Measurements from ENCODE around the gene ELP5. TPM values are rescaled to one million over a fixed set of nuclear protein-coding genes. Genes with fewer than 3 reads are reported as not detected.
A peak's percentile ranks its signal among the peaks of the same experiment; 100 is the strongest.

The ELP5 gene
- total RNA-seq, 1 experiment from 2014 or later: 20.3 TPM

DNA sequence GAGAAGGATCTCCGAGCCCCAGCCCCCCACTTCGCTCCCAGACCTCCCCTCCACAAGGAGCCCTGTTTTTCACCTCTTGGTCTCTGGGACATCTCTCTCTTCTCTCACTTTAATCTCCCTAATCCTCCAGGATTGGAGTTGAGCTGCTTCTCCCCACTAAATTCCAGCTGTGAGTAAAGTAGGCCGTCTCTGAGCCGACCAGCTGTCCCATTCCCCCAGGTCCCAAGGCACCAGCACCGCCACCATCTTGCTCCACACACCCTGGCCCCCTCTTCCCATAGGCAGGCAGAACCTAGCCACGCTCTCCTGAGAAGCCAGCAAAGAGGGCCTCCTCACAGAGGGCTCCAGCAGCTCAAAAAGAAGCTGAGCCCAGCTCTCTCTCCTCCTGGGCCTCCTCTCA, 33.3 kb upstream of the ELP5 start:
- peaks cover 53% of the 10 kb centered on the region for H3K36me3 Mint-ChIP-seq (ENCODE audit: insufficient read depth, unreplicated experiment)
- no peak for DNase-seq
- CTCF ChIA-PET: interaction anchor here (1.3 kb wide), 1 partner anchor 16 kb away, joined by 3 read pairs; the partner anchor contains the start of gene DVL2
- TF ChIP-seq, protein P1, sequence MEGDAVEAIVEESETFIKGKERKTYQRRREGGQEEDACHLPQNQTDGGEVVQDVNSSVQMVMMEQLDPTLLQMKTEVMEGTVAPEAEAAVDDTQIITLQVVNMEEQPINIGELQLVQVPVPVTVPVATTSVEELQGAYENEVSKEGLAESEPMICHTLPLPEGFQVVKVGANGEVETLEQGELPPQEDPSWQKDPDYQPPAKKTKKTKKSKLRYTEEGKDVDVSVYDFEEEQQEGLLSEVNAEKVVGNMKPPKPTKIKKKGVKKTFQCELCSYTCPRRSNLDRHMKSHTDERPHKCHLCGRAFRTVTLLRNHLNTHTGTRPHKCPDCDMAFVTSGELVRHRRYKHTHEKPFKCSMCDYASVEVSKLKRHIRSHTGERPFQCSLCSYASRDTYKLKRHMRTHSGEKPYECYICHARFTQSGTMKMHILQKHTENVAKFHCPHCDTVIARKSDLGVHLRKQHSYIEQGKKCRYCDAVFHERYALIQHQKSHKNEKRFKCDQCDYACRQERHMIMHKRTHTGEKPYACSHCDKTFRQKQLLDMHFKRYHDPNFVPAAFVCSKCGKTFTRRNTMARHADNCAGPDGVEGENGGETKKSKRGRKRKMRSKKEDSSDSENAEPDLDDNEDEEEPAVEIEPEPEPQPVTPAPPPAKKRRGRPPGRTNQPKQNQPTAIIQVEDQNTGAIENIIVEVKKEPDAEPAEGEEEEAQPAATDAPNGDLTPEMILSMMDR (IDR thresholded peaks at IDR 0.05; ENCODE audit: unreplicated experiment): no peak
- peak overlapping the region; percentile 96 for H3K4me3 Mint-ChIP-seq (ENCODE audit: low read depth, unreplicated experiment)
- intact Hi-C loops (cut with micrococcal nuclease; ENCODE audit: unreplicated experiment): no loop called here
- peaks cover 21% of the 10 kb centered on the region for H3K27me3 Mint-ChIP-seq (ENCODE audit: unreplicated experiment)
- peaks cover 10% of the 10 kb centered on the region for H3K4me1 Mint-ChIP-seq (ENCODE audit: low read depth, unreplicated experiment)
- H3K9me3 Mint-ChIP-seq (ENCODE audit: low read depth, unreplicated experiment): no peaks in the 10 kb centered on the region
- no TSS peak for BruUV-seq (replicated peaks)
- peak overlapping the region; percentile 52 for H3K27ac Mint-ChIP-seq (ENCODE audit: unreplicated experiment)

DNA sequence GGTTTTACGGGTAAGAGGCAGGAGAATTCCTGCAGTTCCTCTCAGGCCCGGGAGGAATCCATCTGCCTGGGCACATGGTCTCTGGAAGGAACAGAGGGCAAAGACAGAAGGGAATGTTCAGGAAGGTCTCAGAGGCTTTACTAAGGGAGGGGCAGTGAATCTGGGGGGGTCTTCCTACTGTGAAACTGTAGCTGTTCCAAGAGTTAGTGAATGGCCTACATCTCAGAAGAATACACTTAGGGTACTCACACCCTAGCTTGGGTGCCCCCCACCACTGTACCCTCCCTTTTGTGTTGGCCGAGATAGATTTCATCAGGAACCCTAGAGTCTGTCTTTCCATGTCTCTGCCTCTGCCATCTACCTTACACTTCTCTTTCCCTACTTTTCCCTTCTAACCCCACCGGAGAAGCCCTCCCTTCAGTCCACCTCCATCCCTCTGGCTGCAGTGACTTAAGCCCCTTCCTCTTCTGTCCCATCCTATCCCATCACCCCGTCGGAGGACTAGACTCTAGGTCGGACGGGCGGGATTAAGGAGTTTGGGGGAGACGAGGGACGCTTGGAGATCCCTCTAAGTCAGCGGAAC, 32.7 kb upstream of the ELP5 start:
- peaks cover 4% of the 10 kb centered on the region for H3K4me1 Mint-ChIP-seq (ENCODE audit: low read depth, unreplicated experiment)
- no TSS peak for BruUV-seq (replicated peaks)
- TF ChIP-seq, protein P1 (IDR thresholded peaks at IDR 0.05; ENCODE audit: unreplicated experiment): no peak

DNA sequence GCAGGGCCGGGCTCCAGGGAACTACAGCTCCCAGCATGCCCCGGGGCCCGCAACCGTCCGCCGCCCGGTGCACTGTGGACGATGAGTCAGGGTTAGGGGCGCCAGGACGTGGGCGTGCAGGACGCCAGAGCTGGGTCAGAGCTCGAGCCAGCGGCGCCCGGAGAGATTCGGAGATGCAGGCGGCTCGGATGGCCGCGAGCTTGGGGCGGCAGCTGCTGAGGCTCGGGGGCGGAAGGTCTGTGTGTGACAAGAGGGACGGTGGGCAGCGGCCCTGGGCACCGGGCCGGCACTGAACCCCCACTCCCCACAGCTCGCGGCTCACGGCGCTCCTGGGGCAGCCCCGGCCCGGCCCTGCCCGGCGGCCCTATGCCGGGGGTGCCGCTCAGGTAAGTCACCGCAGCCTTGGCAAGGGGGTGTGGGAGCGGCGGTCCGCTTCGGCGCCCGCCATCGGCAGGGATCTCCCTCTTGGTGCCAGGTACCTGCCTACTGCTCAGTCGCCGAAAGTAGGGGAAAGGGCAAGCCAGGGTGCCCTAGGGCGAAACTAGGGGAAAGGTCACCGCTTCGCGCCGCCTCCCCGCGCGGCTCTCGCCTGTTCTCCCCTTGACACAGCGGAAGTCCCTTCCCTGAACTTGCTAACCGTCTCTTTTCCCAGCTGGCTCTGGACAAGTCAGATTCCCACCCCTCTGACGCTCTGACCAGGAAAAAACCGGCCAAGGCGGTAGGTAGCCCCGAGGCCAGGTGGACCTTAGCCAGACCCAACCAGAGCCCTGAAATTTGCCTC, 32.0 kb upstream of the ELP5 start, which contains the start of the genes ACADVL and DLG4:
ACADVL (plus strand) TSS at position 127 of the 781 bp plus-strand sequence; CDS start at position 174, 47 bp downstream.
DLG4 (minus strand) TSS at position 25 of the 781 bp plus-strand sequence.
- peak within 1 kb of the TSS; percentile 96 for H3K4me3 Mint-ChIP-seq (ENCODE audit: low read depth, unreplicated experiment)
- no peaks in the 10 kb centered on the region for H3K4me1 Mint-ChIP-seq (ENCODE audit: low read depth, unreplicated experiment)
- TF ChIP-seq, protein P1 (IDR thresholded peaks at IDR 0.05; ENCODE audit: unreplicated experiment): no peak
- TSS peak; percentile 25 for BruUV-seq (replicated peaks)
- CTCF ChIA-PET: interaction anchor here (0.9 to 2.1 kb wide), 6 partner anchors 14 to 298 kb away, joined by 3 to 11 read pairs (median 4); partner anchors contain the start of gene DVL2
- H3K36me3 Mint-ChIP-seq (ENCODE audit: insufficient read depth, unreplicated experiment): peaks cover 44% of the 10 kb centered on the region
- peaks cover 14% of the 10 kb centered on the region for H3K27me3 Mint-ChIP-seq (ENCODE audit: unreplicated experiment)
- H3K27ac Mint-ChIP-seq (ENCODE audit: unreplicated experiment): peak within 1 kb of the TSS; percentile 94
- no peaks in the 10 kb centered on the region for H3K9me3 Mint-ChIP-seq (ENCODE audit: low read depth, unreplicated experiment)
- peak; percentile 84 for DNase-seq
- intact Hi-C loops (cut with micrococcal nuclease; ENCODE audit: unreplicated experiment): no loop called here

More for the DNA sequence above, 32.7 kb upstream of the ELP5 start:
- Mint-ChIP-seq H3K9me3 (ENCODE audit: low read depth, unreplicated experiment) (no peaks in the 10 kb centered on the region), H3K27me3 (ENCODE audit: unreplicated experiment) (peaks cover 15% of the 10 kb centered on the region), H3K4me3 (ENCODE audit: low read depth, unreplicated experiment) (peak overlapping the region; percentile 96), H3K36me3 (ENCODE audit: insufficient read depth, unreplicated experiment) (peaks cover 51% of the 10 kb centered on the region), H3K27ac (ENCODE audit: unreplicated experiment) (peak overlapping the region; percentile 94)
- no peak for DNase-seq
- intact Hi-C loops (cut with micrococcal nuclease; ENCODE audit: unreplicated experiment): no loop called here
- CTCF ChIA-PET: interaction anchor here (1.3 kb wide), 1 partner anchor 15 kb away, joined by 3 read pairs; the partner anchor contains the start of gene DVL2

DNA sequence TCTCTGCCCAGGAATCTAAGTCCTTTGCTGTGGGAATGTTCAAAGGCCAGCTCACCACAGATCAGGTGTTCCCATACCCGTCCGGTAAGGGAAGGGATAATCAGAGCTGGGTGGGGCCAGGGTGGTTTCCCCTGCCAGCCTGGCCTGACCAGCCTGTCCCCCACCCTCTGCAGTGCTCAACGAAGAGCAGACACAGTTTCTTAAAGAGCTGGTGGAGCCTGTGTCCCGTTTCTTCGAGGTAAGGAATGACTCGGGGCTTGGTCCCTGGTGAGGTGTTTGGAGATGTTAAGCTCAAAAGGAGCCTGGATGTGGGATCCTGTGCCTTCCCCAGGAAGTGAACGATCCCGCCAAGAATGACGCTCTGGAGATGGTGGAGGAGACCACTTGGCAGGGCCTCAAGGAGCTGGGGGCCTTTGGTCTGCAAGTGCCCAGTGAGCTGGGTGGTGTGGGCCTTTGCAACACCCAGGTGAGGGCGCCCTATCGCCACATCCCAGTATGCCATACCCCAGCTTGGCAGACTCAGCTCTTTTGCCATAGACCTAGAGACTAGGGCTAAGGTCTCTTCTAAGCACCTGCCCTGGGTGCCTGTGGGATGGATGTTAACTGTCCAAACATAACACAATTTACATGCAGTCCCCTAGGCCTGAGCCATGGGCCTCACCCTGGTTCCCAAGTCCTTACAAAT, 31.3 kb upstream of the ELP5 start:
- CTCF ChIA-PET: interaction anchor here (0.7 to 2.1 kb wide), 6 partner anchors 13 to 299 kb away, joined by 3 to 11 read pairs (median 4); partner anchors contain the start of gene DVL2
- Mint-ChIP-seq H3K27ac (ENCODE audit: unreplicated experiment) (peak overlapping the region; percentile 94), H3K36me3 (ENCODE audit: insufficient read depth, unreplicated experiment) (peaks cover 48% of the 10 kb centered on the region), H3K27me3 (ENCODE audit: unreplicated experiment) (peaks cover 13% of the 10 kb centered on the region), H3K4me1 (ENCODE audit: low read depth, unreplicated experiment) (no peaks in the 10 kb centered on the region), H3K9me3 (ENCODE audit: low read depth, unreplicated experiment) (no peaks in the 10 kb centered on the region), H3K4me3 (ENCODE audit: low read depth, unreplicated experiment) (peak overlapping the region; percentile 96)
- BruUV-seq (replicated peaks): no TSS peak
- DNase-seq: peak; percentile 60
- TF ChIP-seq, protein P1 (IDR thresholded peaks at IDR 0.05; ENCODE audit: unreplicated experiment): no peak
- intact Hi-C loops (cut with micrococcal nuclease; ENCODE audit: unreplicated experiment): no loop called here

Data from Calu3 (cell line).